HL-60 (cell line): ENCODE data around the gene CBX1.
A peak's percentile ranks its signal among the peaks of the same experiment; 100 is the strongest.

ENCODE experiments used
- DNase-seq, 2 experiments: peaks; one replicate each; pipeline ENCODE4 v3.0.0-alpha.2; 2010 to 2020; ENCODE audit warnings: low read depth in 1 of 2, low spot score in 1 of 2
- H3K27ac ChIP-seq: fragments of 250-450 bp; sonication (Bioruptor Pico); replicated peaks from 2 replicates; pipeline ENCODE4 v1.5.1; 2020; ENCODE audit warnings: mild to moderate bottlenecking, moderate library complexity
- H3K27me3 ChIP-seq: fragments of 250-450 bp; sonication (Bioruptor Pico); 2 replicates; pipeline ENCODE4 v1.5.1; 2021; ENCODE audit warnings: mild to moderate bottlenecking, moderate library complexity; ENCODE audit not compliant: insufficient read depth, poor library complexity, severe bottlenecking
- H3K4me3 ChIP-seq: replicated peaks from 2 replicates; pipeline ENCODE4 v1.5.1; 2011; ENCODE audit warnings: mild to moderate bottlenecking, control low read depth, low read length; ENCODE audit not compliant: insufficient read depth
- CTCF ChIP-seq: IDR thresholded peaks from one replicate; pipeline ENCODE4 v1.5.1; 2011; ENCODE audit warnings: low read length, control low read depth, inconsistent platforms; ENCODE audit not compliant: insufficient read depth
- GABPA ChIP-seq: IDR thresholded peaks from 2 replicates; pipeline ENCODE4 v1.6.1; 2012; ENCODE audit warnings: low read depth
- POLR2AphosphoS5 ChIP-seq: IDR thresholded peaks from 2 replicates; pipeline ENCODE4 v1.6.1; 2012; ENCODE audit warnings: low read depth
- REST ChIP-seq: IDR thresholded peaks from 2 replicates; pipeline ENCODE4 v1.6.1; 2012; ENCODE audit warnings: low read depth; ENCODE audit not compliant: insufficient replicate concordance
- SPI1 ChIP-seq: IDR thresholded peaks from 2 replicates; pipeline ENCODE4 v1.6.1; 2012; ENCODE audit warnings: low read depth, mild to moderate bottlenecking, borderline replicate concordance

CBX1 gene

GRCh38 chr17:48056879-48057278 lies 44.4 kb downstream of the CBX1 start:
- Histone ChIP-seq H3K4me3 (no peak overlapping the region), H3K27ac (no peak overlapping the region), H3K27me3 (no peaks in the 10 kb centered on the region)
- DNase-seq: no peak
- no peak for TF ChIP-seq SPI1
- TF ChIP-seq CTCF: no peak
- no peak for TF ChIP-seq POLR2AphosphoS5
- no peak for TF ChIP-seq REST
- no peak for TF ChIP-seq GABPA

- H3K27ac ChIP-seq: no peak overlapping the region
- TF ChIP-seq GABPA (no peak), POLR2AphosphoS5 (no peak), SPI1 (no peak), CTCF (no peak), REST (no peak)
- DNase-seq: no peak
- H3K4me3 ChIP-seq: no peak overlapping the region
- H3K27me3 ChIP-seq: no peaks in the 10 kb centered on the region
These were observed 45.0 kb downstream of the CBX1 start for GRCh38 chr17:48056246-48056745.

GRCh38 chr17:48055531-48056245 lies 45.6 kb downstream of the CBX1 start:
- Histone ChIP-seq H3K4me3 (no peak overlapping the region), H3K27me3 (no peaks in the 10 kb centered on the region), H3K27ac (0 out of 2 replicates have a peak overlapping the region, but pooled peaks have one; percentile 18)
- DNase-seq: no peak
- TF ChIP-seq GABPA: no peak
- TF ChIP-seq SPI1: no peak
- no peak for TF ChIP-seq CTCF
- TF ChIP-seq REST: no peak
- TF ChIP-seq POLR2AphosphoS5: no peak
